Stimulated activated CD8-positive, alpha-beta memory T cell treated with anti-CD3 and anti-CD28 coated beads, Interleukin-4, amount 100 ng/mL, for 48 hours (primary cell): Measurements from ENCODE around the gene YIF1A.
"Not testable (repeated sequence)": the region's sequence is repeated elsewhere in the genome, so short reads cannot be mapped to it uniquely, and the experiment has no call there.

Experiments used
- DNase-seq: peaks from one replicate; pipeline ENCODE4 v3.0.0-alpha.2; 2020

Gene YIF1A

DNA sequence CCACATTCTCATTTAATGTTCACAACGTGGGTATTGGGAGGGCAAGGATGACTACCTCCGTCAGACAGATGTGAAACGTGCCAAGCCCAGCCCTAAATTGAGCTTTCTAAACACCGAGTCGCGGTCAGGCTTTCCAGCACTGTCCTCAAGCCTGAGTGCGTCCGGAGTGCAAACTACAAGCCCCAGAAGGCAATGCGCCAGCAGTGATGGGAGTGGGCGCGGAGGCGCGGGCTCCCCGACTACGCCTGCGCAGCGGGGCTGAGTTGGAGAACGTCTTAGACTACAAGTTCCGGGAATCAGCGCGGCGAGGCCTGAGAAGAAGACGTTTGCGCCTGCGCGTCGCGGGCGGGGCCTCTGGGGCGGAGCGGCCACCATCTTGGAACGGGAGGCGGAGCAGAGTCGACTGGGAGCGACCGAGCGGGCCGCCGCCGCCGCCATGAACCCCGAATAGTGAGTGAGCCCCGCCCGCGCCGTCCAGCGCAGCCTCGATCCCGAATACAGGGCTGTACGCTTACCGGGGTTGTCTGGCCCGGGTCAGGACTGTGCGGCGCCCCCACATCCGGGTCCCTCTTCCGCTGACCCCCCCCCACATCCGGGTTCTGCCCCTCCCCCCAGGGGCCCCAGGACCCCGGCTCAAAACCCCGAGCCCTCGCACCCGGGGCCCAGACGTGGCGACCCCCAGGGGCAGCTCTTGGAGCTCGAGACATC is 20.5 kb downstream of the YIF1A start, which contains the start of gene RAB1B:
Gene RAB1B, plus strand, starts transcription at position 396 of the 708 bp plus-strand sequence. Its CDS starts 41 bp downstream, at position 437.
- DNase-seq: peak; percentile 100

DNA sequence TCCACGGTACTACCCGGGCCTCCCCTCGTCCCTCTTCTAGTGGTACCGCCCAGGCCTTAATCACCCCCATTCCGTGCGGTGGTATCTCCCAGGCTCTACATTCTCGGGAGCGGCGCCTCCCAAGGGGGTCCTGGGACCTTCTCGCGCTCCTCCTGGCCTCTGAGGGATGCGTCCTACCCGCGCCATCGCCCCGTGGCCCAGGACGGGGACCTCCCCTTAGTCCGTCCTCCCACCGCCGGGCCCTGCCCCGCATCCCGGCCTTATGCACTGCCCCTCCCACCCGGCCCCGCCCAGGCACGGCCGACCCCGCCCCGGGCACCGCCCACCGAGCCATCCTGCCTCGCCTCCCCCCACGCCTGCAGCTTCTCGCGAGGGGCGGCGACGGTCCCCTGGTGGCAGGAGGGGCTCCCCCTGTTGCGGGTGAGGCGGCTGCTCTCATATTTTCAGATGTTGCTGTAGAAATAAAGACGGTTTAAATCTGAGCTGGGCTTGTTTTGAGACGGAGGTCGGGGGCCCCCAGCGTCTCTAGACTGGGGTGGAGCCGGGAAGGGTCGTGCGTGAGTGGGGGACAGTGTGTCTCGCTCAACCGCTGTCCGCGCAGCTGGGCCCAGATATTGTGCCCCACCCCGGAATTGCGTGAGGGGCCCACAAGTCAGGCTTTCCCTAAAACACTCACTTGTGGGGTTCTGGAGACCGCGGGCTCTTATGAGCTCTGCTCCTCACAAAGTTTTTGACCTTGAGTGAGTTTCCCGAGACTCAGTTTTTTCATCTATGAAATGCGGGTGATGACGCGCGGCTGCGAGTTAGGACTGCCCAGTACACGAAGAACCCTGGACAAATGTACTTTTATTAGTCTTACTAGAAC is 21.3 kb downstream of the YIF1A start:
- DNase-seq: peak; percentile 93

DNA sequence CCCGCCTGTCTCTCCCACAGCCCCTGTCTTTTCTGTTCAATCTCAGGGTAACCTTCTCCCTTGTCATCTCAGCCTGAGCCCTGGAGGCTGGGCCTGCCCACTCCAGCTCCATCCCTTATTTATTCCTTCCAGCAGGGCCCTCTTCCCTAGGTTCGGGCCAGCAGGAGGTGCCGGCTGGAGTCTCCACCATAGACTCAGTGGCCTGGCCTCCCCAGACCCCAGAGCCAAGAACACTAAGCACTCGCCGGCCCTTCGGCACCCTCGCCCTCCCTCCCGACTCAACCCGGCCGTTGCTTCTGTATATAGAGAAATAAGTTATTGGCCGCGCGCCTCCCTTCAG is 21.9 kb downstream of the YIF1A start:
- DNase-seq: no peak

DNA sequence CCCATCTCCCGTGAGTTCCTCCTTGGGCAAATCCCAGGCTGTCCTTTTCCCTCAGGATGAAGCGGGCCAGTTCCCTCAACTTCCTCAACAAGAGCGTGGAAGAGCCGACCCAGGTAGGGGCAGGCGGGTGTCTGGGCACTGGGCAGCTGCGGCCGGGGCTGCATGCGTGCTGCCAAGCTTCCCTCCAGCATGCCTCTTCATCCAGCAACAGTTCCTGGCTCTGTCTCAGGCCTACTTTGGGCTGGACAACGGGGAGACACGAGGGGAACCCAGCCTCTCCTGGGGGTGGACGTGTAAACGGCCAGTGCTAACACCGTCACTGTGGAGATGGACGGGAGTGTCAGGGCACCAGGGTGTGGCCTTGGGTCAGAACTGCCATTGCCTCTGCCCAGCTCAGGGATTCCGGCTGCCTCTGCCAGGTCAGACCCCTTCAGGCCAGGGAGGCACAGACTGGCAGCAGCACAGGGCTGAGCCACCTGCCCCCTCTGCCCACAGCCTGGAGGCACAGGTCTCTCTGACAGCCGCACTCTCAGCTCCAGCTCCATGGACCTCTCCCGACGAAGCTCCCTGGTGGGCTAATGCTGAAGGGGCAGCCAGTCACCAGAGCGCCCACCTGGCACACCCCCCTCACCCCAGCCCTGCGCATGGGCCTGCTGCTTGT is 22.4 kb downstream of the YIF1A start:
- DNase-seq: no peak

- no peak for DNase-seq
These were observed 23.2 kb downstream of the YIF1A start for GRCh38 chr11:66265531-66266377.

DNA sequence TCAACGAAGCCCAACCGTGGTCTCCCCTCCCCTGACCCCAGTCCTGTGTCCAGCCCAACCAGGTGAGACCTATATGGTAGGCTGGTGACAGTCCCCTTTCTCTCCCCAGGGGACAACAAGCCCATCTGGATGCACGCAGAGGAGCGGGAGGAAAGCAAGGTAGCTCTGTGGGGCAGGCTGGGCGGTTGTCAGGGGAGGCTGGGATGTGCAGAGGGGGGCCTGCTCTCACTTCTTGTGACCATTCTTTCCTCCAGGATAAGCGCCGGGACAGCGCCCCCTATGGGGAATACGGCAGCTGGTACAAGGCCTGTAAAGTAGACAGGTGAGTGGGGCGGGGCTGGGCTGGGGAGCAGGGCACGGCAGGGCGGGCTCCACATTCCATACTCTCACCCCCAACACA is 24.0 kb downstream of the YIF1A start:
- peak; percentile 72 for DNase-seq

- DNase-seq: no peak
These were observed 24.6 kb downstream of the YIF1A start for GRCh38 chr11:66264383-66264782.

DNA sequence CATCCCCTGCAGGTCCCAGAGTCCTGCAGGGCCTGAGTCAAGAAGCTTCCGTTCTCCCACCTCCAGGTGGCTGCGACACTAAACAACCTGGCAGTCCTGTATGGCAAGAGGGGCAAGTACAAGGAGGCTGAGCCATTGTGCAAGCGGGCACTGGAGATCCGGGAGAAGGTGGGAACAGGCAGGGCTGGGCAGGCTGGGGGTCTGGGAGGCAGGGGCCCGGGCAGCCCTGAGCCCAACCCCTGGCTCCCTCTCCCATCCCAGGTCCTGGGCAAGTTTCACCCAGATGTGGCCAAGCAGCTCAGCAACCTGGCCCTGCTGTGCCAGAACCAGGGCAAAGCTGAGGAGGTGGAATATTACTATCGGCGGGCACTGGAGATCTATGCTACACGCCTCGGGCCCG is 25.2 kb downstream of the YIF1A start:
- DNase-seq: no peak

GRCh38 chr11:66263231-66263630 is 25.7 kb downstream of the YIF1A start:
- DNase-seq: no peak

GRCh38 chr11:66262696-66263095 is 26.2 kb downstream of the YIF1A start:
- no peak for DNase-seq

DNA sequence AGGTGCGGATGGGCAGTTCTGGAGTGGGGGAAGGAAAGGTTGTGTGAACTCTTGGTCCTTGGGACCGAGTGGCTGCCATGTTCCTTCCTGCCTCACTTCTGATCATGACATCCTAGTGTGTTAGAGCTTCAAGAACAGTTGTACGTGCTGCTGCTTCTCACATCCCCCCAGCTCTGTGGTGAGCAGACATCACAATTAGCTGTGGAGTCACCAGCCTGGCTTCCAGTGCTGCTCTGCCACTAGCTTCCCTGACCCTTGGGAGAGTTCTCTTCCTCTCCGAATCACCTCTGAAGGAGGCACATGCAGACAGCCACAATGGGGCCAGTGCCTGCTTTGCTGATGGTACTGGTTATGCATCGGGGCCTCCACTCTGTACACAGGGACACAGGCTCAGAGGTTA is 26.8 kb downstream of the YIF1A start:
- no peak for DNase-seq

DNA sequence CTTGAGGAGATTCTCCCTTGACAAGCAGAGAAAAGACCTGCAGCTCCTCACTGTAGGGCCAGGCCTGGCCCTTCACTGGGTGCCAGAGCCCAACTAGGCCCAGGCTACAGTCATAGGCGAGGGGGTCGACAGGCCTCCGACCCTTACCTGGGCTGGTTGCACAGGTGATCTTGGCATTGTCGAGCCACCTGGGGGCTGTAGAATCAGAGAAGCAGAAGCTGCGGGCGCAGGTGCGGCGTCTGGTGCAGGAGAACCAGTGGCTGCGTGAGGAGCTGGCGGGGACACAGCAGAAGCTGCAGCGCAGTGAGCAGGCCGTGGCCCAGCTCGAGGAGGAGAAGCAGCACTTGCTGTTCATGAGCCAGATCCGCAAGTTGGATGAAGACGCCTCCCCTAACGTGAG is 27.4 kb downstream of the YIF1A start:
- no peak for DNase-seq

GRCh38 chr11:66259956-66260355 is 29.0 kb downstream of the YIF1A start:
- DNase-seq: no peak

DNA sequence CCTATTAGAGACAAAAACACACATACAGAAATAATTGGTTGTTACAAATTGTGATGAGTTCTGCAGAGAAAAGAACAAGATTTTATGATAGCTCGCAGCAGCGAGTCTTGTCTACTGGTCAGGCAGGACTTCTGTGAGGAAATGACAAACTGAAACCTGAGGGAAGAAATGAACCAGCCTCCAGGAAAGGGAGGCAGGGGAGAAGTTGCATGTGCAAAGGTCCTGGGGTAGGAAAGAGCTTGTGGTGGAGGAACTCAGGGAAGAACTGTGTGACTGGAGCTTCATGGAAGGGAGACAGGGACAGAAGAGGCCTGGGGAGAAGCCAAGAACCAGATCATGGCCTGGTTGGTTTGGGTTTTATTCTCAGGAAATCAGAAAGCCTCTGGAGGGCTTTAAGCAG is 29.7 kb downstream of the YIF1A start:
- no peak for DNase-seq

- no peak for DNase-seq
These were observed 30.5 kb downstream of the YIF1A start for GRCh38 chr11:66258473-66258893.

DNA sequence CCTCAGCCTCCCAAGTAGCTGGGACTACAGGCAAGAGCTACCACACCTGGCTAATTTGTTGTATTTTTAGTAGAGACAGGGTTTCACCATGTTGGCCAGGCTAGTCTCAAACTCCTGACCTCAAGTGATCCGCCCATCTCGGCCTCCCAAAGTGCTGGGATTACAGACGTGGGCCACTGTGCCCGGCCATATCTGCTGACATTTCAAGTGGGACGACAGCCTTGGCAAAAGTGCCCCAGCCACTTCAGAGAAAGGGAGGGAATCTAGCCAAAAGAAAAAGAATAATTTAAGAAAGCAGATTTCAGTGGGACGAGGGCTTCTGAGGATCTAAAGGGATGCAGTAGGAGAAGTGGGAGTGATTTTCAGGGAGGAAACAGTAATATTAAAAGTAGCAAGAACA is 35.9 kb downstream of the YIF1A start:
- not testable (repeated sequence) for DNase-seq

DNA sequence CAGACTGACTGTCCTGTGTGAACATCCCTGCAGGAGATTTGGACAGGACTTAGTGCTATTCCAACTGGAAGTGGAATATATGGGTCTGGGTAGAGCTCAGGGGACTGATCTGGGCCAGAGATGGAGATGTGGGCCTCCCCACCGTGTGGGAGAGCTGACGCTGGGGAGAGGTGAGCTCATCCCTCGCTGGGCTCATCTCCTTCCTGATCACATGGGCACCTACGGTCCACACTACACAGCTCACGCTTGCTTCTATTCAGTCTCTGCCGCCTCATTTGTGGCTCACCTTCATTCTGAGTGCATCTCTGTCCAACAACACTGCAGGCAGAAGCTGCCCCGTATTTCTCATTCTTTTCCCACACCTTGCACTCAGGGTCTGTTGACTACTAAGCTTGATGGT is 37.1 kb downstream of the YIF1A start:
- DNase-seq: no peak

DNA sequence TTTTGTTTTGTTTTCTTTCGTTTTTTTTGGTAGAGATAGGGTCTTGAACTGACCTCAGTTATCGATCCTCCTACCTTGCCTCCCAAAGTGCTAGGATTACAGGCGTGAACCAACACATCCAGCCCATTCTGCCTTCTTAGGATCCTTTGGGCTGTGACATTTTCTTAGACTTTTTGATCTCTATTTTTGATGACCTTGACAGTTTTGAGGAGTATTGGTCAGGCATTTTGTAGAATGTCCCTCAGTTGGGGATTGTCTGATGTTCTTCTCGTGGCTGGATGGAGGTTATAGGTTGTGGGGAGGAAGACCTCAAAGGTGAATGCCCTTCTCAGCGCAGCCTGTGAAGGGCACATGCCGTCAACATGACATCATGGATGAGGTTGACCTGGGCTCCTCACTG is 40.0 kb downstream of the YIF1A start:
- DNase-seq: no peak

GRCh38 chr11:66247801-66248200 is 41.1 kb downstream of the YIF1A start:
- DNase-seq: no peak

- no peak for DNase-seq
These were observed 41.6 kb downstream of the YIF1A start for GRCh38 chr11:66247295-66247694.

GRCh38 chr11:66243782-66244535 is 45.0 kb downstream of the YIF1A start:
- DNase-seq: no peak
